Cerebellar nuclear complex (tissue), 1 donor: Measurements from ENCODE around the gene PRKCQ.

ENCODE experiments used
- DNase-seq, 2 experiments: peaks; one replicate each; lab custom pipeline; 2025; lab: John Stamatoyannopoulos, UW

The PRKCQ gene

DNA sequence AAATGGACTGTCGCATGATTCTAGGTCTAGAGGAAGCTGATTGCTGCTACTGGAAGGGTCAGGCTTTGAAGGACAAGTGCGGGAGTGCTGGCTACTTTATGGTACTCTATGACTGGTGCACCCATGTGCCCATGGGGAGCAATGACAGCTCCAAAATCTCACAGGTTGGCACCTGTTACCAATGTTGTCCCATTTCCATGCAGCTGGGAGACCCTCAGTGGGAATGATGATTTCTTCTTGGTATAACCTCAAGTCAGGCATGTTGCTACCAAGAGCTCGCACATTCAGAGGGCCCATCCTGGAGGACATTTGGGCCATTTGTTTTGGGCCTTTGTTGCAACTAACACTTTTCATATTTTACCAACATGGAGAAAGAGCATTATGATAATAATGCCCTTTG is 174.4 kb downstream of the PRKCQ start:
- no peak for DNase-seq

DNA sequence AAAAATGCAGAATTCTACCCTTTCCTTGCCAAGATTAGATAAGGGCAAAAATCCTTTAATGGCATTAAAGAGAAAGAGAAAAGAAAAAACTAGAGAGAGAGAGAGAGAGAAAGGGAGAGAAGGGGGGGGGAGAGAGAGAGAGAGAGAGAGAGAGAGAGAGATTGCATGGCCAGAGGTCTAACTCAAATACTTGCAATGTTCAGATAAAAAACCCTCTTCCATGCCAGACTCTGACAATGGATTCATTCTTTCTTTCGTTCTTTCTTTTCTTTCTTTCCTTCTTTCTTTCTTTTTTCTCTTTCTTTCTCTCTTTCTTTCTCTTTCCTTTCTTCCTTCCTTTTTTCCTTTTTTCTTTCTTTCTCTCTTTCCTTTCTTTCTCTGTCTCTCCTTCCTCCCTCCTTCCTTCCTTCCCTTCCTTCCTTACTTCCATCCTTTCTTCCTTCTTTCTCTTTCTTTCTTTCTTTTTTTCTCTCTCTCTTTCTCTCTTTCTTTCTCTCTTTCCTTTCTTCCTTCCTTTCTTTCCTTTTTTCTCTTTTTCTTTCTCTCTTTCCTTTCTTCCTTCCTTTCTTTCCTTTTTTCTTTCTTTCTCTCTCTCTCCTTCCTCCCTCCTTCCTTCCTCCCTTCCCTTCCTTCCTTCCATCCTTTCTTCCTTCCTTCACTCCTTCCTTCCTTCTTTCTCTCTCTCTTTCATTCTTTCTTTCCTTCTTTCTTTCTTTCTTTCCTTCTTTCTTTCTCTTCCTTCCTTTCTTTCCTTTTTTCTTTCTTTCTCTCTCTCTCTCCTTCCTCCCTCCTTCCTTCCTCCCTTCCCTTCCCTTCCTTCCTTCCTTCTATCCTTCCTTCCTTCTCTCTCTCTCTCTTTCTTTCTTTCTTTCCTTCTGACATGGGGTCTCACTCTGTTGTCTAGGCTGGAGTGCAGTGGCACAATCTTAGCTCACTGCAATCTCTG is 175.7 kb downstream of the PRKCQ start:
- DNase-seq, result no peak

DNA sequence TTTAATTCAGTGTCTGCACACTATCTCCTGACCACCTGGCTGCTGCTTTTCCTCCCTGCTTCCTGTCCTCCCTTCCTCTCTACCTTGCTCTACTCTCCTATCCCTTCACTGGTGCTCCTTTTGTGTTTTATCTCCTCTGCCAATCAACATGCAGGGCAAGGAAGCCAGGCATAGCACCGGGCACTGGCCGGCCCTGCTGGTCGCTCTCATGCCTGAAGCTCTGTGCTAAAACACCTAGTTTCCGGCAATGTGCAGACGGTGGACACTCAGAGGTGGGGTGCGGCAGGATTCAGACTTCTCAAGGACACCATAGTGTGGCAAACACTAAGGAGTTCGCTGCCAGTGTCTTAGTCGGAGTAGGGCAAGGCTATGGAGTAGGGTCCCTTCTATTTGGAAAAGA is 177.1 kb downstream of the PRKCQ start:
- no peak for DNase-seq

DNA sequence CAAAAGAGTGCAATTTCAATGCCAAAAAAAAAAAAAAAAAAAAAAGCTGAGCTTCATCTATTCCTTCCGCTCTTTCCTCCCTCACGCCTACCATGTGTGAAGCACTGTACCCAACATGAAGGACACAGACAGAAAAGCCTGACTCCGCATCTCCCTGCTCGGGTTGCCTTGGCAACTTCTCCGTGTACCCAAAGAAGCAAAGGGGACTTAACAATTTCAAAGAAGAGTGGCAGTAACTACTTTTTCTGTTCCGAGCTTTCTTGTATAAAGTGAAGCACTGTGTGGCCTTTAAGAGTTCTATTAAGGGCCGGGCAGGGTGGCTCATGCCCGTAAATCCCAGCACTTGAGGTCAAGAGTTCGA is 177.7 kb downstream of the PRKCQ start:
- no peak for DNase-seq

DNA sequence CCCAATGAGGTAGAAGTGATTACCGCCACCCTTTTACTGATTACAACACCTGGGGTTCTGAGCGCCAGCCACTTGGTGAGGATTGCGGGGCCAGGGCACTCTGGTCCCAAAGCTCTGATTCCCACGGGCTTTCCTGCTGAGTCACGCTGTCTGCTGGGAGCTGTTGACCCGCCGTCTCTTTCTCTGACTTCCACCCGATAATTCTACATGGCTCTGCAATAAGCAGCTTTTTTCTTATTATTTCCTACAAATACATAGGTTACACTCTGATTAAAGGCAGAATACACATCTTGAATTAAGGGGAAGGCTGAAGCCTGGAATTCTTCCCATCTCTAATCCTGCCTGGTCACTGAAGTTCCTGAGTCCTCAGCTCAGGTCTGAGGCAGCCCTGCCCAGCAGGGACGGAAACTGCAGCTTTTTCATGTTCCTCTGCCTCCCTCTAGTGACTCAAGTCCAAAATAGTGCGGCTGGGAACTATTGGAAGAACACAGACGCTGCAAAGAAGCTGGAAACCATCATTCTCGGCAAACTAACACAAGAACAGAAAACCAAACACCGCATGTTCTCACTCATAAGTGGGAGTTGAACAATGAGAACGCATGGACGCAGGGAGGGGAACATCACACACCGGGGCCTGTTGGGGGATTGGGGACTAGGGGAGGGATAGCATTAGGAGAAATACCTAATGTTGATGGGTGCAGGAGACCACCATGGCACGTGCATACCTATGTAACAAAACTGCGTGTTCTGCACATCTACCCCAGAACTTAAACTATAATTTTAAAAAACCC is 178.3 kb downstream of the PRKCQ start:
- DNase-seq, result peak in 1 of 2 experiments; percentile 20

DNA sequence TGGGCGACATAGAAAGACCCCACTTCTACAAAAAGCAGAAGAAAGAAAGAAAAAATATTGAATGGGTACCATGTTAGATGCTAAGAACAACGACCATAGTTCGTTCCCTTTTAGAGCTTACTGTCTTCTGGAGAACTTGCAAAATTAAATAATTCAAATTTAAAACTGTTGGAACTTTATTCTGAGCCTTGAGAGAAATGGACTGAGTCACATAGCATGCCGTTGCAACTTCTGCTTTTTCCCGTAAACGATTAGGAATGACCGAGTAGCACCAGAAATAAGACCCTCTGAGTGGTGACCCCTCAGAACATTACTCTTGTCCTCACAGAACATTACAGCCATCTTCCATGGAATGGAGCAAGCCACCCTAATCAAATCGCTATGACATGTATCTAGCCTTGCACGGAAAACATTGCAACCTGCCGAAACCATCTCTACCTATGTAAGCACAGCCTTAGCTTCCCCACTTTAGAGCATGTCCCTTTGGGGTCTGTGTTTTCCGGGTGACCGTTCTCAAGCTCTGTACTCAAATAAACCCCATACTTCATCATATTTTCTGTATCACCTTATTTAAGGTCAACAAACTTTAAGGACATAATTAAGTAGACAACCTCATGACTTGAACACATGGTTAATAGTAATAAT is 179.1 kb downstream of the PRKCQ start:
- DNase-seq, result no peak

DNA sequence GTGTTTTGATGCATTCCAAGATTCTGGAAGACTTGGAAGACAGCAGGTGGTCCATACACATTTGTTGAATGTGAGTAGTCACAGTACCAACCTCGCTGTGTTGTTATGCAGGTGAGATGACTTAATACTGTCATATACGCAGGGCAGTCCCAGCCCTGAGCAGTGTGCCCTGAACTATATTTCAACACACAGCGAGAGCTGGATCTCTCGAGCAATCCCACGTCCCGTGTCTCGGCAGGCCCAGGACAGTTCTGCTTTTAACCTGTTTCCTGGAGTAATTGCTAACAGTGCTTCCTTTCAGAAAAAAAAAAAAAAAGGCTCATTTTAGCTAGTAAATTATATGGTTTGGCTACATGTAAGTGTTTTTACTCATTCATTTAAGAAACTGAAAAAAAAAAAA is 179.7 kb downstream of the PRKCQ start:
- no peak for DNase-seq

DNA sequence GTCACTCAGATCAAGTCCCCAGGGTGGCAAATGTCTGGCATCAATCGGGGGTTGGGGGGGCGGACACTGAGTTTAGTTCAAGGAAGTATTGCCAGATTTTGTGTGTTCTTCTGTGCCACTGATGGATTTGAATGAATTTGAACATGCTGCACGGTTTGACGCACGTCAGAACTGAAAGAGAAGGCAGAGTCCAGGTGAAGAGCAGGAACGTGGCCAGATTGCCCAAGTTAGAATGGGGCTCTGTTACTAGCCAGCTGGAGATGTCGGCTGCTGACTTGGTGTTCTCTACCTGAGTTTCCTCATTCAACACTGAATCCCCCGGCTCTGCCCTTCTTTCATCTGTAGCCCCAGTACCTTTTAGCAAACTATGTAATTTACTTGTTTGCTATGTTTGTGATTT is 180.2 kb downstream of the PRKCQ start:
- no peak for DNase-seq

DNA sequence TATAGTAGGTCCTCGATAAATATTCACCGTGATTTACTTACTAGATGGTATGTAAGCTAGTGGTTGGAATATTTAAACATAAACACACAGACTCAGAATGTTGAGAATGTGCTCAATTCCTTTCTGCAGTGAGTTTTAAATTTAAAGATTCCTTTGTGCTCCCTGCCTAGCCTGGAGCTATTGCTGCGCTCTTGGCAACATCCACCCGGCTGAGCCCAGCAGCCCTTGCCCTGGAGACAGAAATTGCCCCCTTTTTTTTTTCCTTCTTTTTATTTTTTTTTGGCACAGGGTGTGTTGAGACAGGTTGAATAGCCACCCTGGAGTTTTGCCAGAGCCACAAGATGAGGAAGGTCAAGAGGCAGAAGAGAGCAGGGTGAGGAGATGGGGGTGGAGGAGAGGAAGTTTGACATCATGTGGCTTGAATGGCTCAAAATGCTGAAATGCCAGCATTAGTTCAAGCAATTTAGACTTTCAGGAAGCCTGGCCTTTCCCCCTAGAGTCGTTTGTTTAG is 180.8 kb downstream of the PRKCQ start:
- no peak for DNase-seq

DNA sequence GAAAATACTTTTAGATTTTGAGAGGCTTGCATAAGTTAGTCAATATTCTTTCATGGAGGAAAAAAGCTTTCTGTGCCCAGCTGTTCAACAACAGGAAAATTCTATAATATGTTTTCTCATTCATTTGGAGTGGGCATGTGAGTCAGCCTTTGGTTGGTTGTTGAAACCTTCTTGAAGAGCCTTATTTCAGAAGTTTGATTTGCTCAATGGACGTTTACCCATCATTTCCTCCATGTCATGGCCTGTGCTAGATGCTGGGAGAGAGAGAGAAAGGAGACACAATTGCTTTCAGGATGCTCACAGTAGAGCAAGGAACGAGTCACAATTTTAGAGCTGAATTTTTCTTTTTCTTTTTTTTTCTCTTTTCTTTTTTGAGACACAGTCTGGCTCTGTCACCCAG is 181.7 kb downstream of the PRKCQ start:
- no peak for DNase-seq

DNA sequence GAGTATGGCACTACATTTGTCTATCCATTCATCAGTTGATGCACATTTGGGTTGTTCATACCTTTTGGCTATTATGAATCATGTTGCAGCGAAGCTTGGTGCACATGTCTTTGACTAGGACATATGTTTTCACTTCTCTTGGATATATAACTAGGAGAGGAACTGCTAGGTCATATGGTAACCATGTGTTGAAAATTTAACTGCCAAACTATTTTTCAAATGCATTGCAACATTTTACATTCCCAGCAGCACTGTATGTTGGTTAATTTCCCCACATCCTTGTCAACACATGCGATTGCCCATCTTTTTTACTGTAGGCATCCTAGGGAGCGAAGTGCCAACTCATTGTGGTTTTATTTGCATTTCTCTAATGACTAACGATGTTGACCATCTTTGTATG is 183.4 kb downstream of the PRKCQ start:
- no peak for DNase-seq

DNA sequence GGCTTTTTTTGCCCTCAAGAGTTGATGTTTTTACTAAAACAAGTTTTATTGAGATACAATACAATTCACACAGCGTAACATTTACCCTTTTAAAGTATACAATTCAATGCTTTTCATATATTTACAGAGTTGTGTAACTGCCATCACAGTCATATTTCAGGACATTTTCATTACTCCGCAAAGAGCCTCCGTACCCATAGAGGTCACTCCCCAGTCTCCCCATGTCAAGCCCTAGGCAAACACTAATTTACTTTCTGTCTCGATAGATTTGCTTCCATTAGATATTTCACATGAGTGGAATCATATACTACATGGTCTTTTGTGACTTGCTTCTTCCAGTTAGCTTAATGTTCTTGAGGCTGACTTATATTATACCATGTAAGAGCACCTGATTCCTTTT is 183.8 kb downstream of the PRKCQ start:
- DNase-seq, result no peak

DNA sequence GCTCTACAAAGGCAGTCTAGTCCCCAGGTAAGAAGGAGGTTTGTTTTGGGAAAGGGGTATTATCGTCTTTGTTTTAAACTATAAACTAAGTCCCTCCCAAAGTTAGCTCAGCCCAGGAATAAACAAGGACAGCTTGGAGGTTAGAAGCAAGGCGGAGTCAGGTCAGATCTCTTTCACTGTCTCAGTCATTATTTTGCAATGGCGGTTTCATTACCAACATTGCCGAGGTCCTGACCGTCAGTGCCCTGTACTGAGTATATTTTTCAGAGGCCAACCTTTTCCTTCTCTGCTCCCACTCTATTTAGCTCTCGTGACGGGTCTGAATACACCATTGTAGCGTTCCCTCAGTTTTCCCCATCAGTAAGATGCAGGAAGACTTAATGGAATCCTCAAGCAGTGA is 184.5 kb downstream of the PRKCQ start:
- no peak for DNase-seq

DNA sequence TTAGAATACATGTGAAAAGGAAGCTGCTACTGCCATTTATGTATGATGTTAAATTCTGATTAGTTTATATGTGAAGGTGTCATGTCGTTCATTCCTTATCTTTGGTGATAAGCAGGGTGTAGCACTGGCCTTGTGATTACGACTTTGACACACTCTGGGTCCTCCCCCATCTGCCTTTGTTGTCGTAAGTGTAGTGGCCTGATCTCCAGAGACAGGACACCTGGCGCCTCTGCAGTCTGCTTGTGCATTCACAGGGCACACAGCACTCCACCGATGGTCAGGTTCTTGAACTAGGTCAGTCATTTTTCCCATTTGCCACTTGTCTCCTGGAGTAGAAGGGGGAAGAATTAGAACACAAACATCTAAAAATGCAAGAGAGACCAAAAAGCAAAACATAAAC is 186.0 kb downstream of the PRKCQ start:
- no peak for DNase-seq

DNA sequence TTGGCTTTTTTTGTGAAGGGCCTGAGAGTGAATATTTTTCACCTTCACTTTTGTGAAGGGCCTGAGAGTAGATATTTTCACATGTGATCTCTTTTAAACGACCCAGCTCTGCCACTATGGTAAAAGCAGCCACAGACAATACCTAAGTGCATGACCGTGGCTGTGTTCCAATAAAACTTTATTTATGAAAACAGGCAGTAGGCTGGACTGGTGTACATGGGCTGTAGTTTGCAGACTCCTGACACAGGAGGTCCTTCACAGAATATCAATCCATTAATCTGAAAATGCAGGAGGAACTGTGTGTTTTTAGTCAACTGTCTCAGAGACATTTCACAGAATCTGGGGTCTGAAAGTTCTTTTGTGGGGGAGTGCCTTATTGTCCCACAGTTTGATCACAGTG is 186.9 kb downstream of the PRKCQ start:
- DNase-seq, result no peak

DNA sequence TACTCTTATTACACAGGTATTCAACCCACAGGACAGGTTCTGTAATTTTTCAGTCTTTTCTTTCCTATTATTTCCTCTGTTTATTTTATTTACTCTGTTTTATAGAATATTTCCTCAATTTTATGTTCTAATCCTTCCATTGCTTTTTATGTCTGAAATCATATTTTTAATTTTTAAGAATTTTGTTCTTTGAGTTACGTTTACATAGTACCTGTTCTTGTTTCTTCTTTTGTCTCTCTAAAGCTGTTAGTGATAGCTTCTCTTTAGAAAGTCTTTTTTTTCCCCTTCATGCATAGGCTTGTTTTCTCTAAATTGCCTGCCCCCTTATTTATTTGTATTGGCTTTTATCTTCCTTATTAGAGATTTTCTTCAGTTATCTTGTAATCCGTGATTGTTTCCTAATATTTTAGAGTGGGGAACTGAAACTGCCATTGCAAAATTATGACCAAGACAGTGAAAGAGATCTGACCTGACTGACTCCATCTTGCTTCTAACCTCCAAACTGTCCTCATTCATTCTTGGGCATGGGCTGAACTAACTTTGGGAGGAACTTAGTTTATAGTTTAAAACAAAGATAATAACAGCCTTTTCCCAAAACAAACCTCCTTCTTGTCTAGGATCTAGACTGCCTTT is 189.7 kb downstream of the PRKCQ start:
- DNase-seq, result no peak

DNA sequence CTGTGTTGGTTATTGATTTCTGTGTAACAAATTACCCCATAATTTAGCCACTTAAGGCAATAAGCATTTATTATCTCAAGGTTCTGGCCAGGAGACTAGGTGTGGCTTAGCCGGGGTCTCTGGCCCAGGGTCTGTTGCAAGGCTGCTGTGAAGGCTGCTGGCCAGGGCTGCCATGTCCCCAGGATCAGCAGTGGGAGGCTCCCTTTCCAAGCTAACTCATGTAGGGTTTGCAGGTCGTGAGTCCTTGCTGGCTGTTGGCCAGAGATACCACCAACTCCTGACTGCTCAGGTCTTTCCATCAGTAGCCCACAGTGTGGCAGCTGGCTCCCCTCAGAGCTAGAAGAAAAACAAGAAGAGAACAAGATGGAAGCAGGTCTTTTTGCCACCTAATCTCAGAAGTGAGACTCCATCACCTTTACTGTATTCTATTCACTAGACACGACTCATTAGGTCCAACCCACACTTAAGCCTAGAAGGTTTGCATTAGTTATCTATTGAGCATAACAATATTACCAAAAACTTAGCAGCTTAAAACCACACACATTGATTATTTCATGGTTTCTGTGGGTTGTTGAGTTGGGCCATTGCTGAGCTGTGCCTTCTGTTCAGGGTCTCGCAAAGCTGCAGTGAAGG is 191.7 kb downstream of the PRKCQ start:
- no peak for DNase-seq

DNA sequence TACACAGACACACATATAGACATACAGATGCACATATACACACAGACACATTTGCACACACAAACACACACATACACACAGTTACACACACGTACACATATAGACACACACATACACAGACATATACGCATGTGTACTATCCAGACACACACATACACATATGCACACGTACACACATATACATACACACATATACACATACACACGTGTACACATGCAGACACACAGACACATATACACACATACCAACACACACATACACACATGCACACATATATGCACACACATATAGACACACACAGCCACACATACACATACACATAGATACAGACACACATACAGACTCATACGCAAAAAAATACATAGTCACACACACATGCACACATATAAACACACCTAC is 193.1 kb downstream of the PRKCQ start:
- no peak for DNase-seq

DNA sequence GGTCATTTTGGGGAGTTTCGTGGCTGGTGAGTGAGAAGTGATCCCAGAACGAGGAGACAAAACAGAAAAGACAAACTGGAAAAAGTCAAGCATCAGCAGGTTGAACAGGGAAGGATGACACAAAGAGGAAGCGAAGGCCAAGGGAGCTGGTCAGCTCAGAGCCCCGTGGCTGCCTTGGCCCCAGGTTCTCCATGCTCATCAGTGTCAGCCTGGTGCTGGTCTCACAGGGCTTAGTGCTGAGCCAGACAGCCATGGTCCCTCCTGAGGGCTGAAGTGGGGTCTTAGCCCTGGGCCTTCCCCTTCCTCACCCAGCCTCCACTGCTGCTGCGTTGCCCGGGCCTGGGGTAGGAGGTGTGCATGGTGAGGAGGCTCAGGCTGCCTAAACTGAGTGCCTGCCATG is 193.7 kb downstream of the PRKCQ start:
- DNase-seq, result no peak

DNA sequence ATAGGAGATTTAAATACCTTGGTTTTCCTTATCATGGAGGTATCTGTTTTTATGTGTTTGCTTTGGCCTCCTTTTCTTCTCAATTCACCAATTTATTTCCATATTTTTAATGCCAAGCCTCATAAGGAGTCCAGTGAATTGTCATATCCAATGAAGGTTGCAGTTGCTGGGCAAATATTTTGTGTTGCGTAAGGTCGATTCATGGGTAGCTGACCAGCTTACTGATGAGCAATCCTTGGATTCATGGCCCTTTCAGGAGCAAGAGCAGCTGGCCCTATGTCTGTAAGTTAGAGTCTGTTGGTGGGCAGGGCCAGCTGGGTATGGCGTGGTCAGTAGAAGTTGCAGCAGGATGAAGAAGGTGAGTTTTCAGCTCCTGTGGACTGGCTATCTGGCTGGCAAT is 194.4 kb downstream of the PRKCQ start:
- no peak for DNase-seq

DNA sequence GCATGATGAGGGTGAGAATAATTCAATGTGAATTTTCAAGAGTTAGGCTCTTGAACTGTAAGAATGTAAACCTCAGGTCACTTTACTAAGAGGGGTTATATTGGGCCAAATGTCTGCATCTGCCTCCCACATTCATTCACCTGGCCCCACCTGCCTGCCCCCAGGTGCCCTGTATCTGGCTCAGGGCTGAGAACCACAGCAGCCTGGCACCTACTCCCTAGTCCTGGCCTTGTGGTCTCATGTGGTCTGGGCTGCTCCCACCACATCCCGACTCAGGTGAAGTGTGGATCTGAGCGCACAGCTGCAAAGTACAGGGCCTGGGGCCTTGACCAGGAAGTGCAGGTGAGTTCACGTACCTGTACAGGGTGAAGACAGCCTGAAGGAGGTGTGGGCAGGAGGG is 195.2 kb downstream of the PRKCQ start:
- DNase-seq, result no peak

DNA sequence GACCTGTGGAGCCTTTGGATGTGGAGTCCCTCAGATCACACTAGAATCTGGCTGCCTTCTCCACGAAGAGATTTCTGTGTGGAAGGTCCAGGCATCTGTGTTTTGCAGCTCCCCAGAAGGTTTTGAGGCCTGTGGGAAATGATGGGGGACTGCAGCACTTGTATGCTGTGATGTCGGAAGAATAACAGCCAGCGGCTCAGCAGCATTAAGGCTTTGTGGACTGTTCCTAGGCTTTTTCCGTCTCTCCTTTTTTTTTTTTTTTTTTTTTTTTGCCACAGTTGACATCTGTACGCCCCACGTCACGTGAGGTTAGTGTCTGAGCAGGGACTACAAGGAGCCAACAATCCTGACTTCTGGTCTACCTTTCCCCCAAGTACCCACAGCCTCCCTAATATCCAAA is 196.0 kb downstream of the PRKCQ start:
- DNase-seq, result no peak
